Ectodermal cell (in vitro differentiated cells): ENCODE measurements around the gene ITPK1.

Experiments
- H3K27ac ChIP-seq: 2 replicates; pipeline ENCODE4 v1.7.0; 2013; ENCODE audit warnings: mild to moderate bottlenecking, low read depth, low read length; ENCODE audit not compliant: insufficient read depth, poor library complexity, severe bottlenecking
- H3K27me3 ChIP-seq: 2 replicates; pipeline ENCODE4 v1.7.0; 2013; ENCODE audit warnings: mild to moderate bottlenecking, low read length; ENCODE audit not compliant: insufficient read depth, control insufficient read depth, poor library complexity, severe bottlenecking
- H3K36me3 ChIP-seq: one replicate; pipeline ENCODE4 v1.7.0; 2013; ENCODE audit warnings: low read length; ENCODE audit not compliant: control insufficient read depth, insufficient read depth
- H3K4me1 ChIP-seq: one replicate; pipeline ENCODE4 v1.7.0; 2013; ENCODE audit warnings: low read length; ENCODE audit not compliant: control insufficient read depth, insufficient read depth
- H3K4me3 ChIP-seq: 2 replicates; pipeline ENCODE4 v1.7.0; 2013; ENCODE audit warnings: low read depth, low read length, control low read depth; ENCODE audit not compliant: insufficient read depth
- H3K9me3 ChIP-seq: 2 replicates; pipeline ENCODE4 v1.7.0; 2013; ENCODE audit warnings: mild to moderate bottlenecking, low read length, moderate library complexity; ENCODE audit not compliant: control insufficient read depth
- WGBS, 2 experiments: methylation state at CpG; one replicate each; pipeline ENCODE4 v1.1.7; 2013; ENCODE audit warnings: missing lambda C conversion rate in 2 of 2; 5-methylcytosine and 5-hydroxymethylcytosine counted together

Gene ITPK1

DNA sequence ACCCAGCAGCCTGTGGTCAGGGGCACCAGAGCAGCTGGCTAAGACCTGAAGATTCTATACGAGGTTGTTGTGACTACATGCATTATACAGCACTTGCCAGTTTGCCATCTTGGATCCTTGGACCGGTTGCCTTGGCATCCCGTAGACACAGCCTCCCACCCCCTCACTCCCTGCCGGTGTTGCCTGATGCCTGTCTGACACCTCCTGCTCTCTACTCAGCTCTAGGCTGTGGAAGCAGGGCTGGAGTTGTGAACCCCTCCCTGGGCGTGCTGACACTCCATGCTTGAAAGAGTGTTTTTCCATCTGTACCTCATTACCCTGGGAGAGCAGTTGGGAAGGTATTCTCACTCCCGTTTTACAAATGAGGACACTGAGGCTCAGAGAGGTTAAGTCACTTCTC, 190.3 kb downstream of the ITPK1 start:
- Histone ChIP-seq H3K4me1 (no peaks in the 10 kb centered on the region), H3K4me3 (no peak overlapping the region), H3K9me3 (no peaks in the 10 kb centered on the region), H3K36me3 (no peaks in the 10 kb centered on the region), H3K27me3 (peaks cover 43% of the 10 kb centered on the region), H3K27ac (no peak overlapping the region)
- WGBS, 2 experiments, result 81 to 85% methylated on average over 6 of the region's 6 CpGs

DNA sequence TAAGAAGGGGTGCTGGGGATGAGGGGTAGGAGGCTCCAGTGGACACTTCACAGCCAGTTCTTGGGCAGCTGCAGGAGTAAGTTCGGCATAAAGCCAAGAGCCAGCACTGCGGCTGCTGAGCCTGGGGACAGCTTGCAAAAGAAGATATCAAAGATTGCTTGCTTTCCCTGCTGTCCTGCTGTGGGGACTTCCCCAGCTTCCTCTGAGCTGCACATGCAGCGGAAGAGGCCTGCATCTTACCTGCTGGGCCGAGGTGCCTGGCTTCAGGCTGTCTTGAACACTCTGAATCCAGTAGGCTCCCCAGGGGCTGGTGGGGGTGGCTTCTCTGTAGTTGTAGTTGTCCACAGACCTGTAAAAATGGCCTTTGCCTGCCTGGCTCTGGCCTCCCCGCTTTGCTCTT, 191.5 kb downstream of the ITPK1 start:
- WGBS, 2 experiments, result 28 to 29% methylated on average over 5 of the region's 5 CpGs
- no peaks in the 10 kb centered on the region for H3K9me3 ChIP-seq
- H3K4me1 ChIP-seq, result no peaks in the 10 kb centered on the region
- no peak overlapping the region for H3K27ac ChIP-seq
- no peak overlapping the region for H3K4me3 ChIP-seq
- H3K27me3 ChIP-seq, result peaks cover 50% of the 10 kb centered on the region
- no peaks in the 10 kb centered on the region for H3K36me3 ChIP-seq

DNA sequence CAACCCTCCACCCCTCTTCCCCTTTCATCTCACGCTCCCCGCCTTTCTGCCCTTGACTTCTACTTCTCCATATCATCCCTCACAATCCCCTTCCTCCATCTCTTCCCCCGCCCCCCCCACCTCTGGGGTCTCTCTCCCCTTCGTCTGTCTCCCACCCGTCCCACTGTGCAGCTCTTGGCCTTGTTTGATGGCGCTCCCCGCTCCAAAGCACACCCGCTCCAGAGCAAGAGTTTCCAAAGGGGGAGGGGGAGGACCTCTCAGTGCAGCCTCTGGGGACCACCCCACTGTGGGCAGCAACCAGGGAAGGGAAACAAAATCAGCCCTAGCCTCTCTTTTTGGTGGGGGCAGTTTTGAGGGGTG, 192.0 kb downstream of the ITPK1 start:
- H3K4me1 ChIP-seq, result no peaks in the 10 kb centered on the region
- WGBS, 2 experiments, result 20 to 22% methylated on average over 8 of the region's 8 CpGs
- no peak overlapping the region for H3K27ac ChIP-seq
- H3K9me3 ChIP-seq, result no peaks in the 10 kb centered on the region
- H3K4me3 ChIP-seq, result peak overlapping the region; percentile 51
- H3K36me3 ChIP-seq, result no peaks in the 10 kb centered on the region
- peaks cover 52% of the 10 kb centered on the region for H3K27me3 ChIP-seq

DNA sequence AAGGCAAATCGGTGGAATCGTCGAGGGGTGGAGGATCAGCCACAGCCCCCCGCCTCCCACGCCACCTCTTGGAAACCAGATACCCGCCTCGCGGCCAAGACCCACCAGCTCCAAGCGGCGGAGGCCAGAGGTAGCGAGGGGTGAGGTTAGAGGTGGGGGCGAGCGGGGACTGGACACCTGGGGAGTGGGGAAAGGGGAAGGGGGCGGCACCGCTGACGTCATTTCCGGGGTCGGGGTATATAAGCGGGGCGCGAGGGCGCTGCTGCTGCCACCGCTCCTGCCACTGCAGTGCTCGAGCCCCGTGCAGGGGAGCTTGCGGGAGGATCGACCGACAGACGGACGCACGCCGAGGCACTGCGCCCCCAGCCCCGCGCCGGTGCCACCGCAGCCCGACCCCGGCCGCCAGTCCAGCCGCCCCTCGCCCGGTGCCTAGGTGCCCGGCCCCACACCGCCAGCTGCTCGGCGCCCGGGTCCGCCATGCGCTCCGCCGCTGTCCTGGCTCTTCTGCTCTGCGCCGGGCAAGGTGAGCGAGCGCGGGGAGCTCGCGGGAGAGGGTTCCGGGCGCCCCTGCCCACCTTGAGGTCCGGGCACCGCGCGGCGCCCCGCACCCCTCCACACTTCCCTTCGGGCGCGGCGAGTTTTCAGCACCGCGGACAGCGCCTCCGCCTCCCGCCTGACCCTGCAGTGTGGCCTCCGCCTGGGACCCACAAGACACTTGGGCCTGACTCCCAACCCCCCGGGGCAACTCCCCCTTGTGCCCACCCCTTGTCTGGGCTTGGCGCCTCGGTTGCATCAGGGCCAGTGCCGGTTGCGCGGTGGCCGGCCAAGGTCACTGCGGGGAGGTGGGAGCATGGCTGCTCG, 192.6 kb downstream of the ITPK1 start, which contains the start of gene CHGA:
TSS of gene CHGA (plus strand) at position 268 of the 861 bp plus-strand sequence. CDS start at position 478, 210 bp downstream.
- 2 to 3% methylated on average over 86 of the region's 86 CpGs for WGBS, 2 experiments
- peaks cover 52% of the 10 kb centered on the region for H3K27me3 ChIP-seq
- no peaks in the 10 kb centered on the region for H3K9me3 ChIP-seq
- H3K36me3 ChIP-seq, result no peaks in the 10 kb centered on the region
- peak within 1 kb of the TSS; percentile 51 for H3K4me3 ChIP-seq
- no peak within 1 kb of the TSS for H3K27ac ChIP-seq
- no peaks in the 10 kb centered on the region for H3K4me1 ChIP-seq

DNA sequence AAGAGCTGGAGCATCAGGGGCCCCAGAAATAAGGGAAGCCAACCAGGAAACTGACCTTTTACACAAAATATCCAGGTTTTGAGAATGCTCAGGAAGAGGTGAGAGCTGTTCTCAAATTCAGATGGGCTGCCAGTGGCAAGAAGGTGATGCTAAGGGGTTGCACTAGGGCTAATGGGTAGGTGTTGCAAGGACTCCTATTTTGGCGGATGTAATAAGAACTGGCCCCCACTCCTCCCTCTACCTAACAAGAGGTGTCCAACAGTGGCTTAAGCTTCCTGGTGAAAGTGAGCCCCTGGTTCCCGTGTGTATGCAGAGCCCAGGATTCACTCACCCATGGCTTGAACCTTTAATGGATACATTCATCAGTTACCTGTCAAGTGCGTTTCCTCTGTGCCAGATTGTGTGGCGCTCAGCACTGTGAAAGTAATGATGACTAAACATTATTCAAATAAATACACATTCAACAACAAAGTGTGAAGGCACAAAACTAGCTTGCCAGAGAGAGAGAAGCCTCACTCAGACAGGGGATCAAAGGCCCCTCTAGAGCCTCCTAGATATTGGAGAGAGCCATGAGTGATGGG, 193.5 kb downstream of the ITPK1 start:
- Histone ChIP-seq H3K4me1 (no peaks in the 10 kb centered on the region), H3K36me3 (no peaks in the 10 kb centered on the region), H3K4me3 (peak overlapping the region; percentile 51), H3K27ac (no peak overlapping the region), H3K9me3 (no peaks in the 10 kb centered on the region), H3K27me3 (peaks cover 52% of the 10 kb centered on the region)
- WGBS, 2 experiments, result 70 to 90% methylated on average over 3 to 4 of the region's 4 CpGs

DNA sequence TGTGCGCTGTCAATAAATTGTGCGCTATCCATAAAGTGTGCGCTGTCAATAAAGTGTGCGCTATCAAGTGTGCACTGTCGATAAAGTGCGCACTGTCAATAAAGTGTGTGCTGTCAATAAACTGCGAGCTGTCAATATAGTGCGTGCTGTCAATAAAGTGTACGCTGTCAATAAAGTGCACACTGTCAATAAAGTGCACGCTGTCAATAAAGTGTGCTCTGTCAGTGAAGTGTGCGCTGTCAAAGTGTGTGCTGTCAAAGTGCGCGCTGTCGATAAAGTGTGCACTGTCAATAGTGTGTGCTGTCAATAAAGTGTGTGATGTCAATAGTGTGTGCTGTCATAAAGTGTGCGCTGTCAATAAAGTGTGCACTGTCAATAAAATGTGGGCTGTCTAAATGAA, 195.7 kb downstream of the ITPK1 start:
- H3K36me3 ChIP-seq, result no peaks in the 10 kb centered on the region
- no peaks in the 10 kb centered on the region for H3K4me1 ChIP-seq
- H3K27me3 ChIP-seq, result peaks cover 49% of the 10 kb centered on the region
- 96 to 97% methylated on average over 15 of the region's 15 CpGs for WGBS, 2 experiments
- no peak overlapping the region for H3K27ac ChIP-seq
- no peaks in the 10 kb centered on the region for H3K9me3 ChIP-seq
- no peak overlapping the region for H3K4me3 ChIP-seq

DNA sequence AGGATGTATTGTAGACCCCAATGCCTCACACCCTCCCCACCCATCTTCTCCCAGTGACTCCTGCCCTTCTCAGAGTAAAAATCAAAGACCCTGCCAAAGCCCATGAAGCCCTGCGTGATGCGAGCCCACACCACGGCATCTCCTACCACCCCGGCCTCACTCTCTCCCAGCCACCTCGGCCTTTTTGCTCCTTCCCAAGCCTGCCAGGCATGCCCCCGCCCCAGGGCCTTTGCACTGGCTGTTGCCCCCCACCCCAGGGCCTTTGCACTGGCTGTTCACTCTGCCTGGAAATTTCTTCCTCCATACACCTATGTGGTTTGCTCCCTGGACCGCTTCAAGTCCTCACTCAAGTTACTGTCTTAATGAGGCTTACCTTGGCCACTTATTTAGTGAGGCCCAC, 197.8 kb downstream of the ITPK1 start:
- H3K4me1 ChIP-seq, result no peaks in the 10 kb centered on the region

DNA sequence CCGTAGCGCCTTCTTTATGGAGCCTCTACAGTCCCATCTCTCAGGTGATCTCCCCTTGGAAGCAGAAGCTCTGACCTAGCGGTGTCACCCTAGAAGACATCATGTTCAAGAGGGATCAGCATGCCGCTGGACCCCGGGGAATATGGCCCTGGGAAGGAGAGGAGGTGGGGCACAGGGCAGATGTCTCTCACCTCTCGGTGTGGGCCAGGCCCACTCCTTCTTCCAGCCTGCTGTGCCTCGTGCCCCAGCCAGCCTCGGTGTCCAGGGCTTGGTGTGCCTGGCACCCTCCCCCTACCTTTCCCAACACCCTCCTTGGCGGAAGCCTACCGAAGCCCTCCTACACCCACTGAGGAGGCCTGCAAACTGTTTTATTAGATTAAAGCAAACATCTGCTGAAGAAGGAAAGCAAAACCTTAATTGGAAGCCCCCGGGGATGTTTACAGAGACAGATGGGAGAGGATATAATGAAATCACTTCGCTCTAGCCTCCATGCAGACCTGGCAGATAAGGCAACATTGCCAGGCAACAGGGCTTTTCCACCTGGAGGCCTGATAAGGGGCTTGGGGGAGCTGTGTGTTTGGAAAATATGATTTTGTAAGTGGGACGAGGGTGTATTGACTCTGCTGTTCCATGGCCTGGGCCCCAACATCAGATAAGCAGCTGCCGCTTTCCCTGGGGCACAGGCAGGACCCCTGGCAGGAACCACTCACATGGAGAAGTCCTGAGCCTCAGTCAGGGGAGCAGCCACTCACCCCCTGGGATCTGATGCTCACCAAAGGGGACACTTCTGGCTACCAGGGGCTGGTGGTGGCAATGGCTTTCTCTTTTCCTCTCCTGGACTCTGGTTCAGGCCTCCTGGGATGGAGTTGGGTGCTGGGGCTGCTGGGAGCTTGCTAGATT, 198.4 kb downstream of the ITPK1 start:
- Histone ChIP-seq H3K27ac (no peak overlapping the region), H3K36me3 (no peaks in the 10 kb centered on the region), H3K27me3 (peaks cover 23% of the 10 kb centered on the region), H3K9me3 (no peaks in the 10 kb centered on the region), H3K4me3 (no peak overlapping the region), H3K4me1 (no peaks in the 10 kb centered on the region)
- WGBS, 2 experiments, result 87 to 89% methylated on average over 14 of the region's 14 CpGs

More for the DNA sequence above, 197.8 kb downstream of the ITPK1 start:
- H3K27ac ChIP-seq, result no peak overlapping the region
- no peaks in the 10 kb centered on the region for H3K9me3 ChIP-seq
- no peak overlapping the region for H3K4me3 ChIP-seq
- H3K36me3 ChIP-seq, result no peaks in the 10 kb centered on the region
- 87 to 88% methylated on average over 7 of the region's 7 CpGs for WGBS, 2 experiments
- H3K27me3 ChIP-seq, result peaks cover 30% of the 10 kb centered on the region

DNA sequence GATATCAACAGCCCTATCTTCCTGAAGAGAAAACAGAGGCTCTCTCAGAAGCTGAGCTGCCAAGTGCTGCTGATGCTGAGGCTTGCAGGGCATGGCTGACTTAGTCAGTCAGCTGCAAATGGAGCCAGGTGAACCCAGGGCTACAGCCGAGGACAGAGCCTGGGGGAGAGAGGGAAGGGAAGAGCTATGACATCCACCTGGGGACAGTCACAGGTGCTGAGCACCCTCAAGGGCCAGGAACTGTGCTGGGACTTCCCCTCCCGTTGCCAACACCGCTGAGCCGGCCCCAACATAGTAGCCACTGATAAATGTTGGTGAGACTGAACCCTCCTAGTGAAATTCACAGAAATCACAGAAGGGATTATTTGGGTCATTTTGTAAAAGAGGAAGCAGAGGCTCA, 199.5 kb downstream of the ITPK1 start:
- no peak overlapping the region for H3K4me3 ChIP-seq
- H3K36me3 ChIP-seq, result no peaks in the 10 kb centered on the region
- H3K9me3 ChIP-seq, result no peaks in the 10 kb centered on the region
- H3K27me3 ChIP-seq, result peaks cover 15% of the 10 kb centered on the region
- no peak overlapping the region for H3K27ac ChIP-seq
- 84 to 89% methylated on average over 4 of the region's 4 CpGs for WGBS, 2 experiments
- H3K4me1 ChIP-seq, result no peaks in the 10 kb centered on the region
